ENCODE data around the gene PRRT2.

PRRT2 gene

GRCh38 chr16:29811170-29811895 lies 660 bp upstream of the PRRT2 start:
- in situ Hi-C loops (cut with MboI; ENCODE audit: low sequenced_read_pairs), result no loop called here

GRCh38 chr16:29812754-29813643 lies 1.0 kb downstream of the PRRT2 start:
- in situ Hi-C loops (cut with MboI; ENCODE audit: low sequenced_read_pairs), result no loop called here

- in situ Hi-C loops (cut with MboI; ENCODE audit: low sequenced_read_pairs), result no loop called here
Measured at GRCh38 chr16:29813644-29814562, 1.9 kb downstream of the PRRT2 start.

DNA sequence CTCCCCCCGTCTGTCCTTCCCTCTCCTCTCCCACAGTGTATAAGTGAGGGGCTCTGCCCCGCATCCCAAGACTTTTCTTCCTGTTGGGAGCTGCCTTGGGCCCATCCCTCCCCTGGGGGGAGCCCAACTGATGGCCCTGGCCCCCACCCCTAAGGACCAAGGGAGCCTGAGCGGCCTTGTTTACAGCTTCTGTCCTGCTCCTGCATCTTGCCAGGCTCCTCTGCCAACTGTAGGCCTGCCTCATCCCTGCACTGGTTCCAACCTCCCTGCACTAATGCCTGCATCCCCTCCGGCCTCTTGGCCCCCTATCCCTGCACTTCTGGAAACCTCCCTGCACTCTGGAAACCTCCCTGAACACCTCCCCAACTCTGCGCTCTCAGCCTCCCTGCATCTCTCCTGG lies 2.6 kb downstream of the PRRT2 start:
- in situ Hi-C loops (cut with MboI; ENCODE audit: low sequenced_read_pairs), result no loop called here

DNA sequence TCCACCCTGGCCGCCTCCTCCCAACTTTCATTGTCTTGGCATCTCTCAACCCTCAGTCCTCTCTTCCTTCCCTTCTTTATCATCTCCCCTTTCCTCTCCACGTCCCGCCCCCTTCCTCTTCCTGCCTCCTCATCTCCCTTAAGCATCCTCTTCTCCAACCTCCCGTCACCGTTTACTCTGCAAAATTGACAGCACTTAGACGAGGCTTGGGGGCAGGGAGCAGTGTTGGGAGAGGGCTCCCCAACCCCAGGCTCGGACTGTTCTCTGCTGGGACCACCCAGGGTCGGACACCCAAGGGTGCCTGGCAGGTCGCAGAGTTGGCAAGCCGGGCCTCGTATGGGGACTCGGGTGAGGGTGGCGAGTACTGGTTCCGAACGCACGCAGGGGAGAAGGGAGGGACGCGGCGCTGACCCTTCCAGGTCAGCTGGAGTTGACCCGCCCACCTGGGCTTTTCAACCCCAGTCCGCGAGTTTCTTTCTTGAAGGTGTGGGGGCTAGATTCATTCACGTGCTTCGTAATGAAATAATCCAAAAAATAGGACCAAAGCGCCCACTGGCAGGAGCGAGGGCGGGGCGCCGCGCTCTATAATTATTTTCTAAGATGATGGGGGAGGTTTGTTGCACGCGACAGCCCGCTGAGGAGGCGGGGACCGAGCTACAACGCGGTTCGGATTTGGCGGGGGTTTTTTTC lies 3.2 kb downstream of the PRRT2 start:
- in situ Hi-C loops (cut with MboI; ENCODE audit: low sequenced_read_pairs), result no loop called here

DNA sequence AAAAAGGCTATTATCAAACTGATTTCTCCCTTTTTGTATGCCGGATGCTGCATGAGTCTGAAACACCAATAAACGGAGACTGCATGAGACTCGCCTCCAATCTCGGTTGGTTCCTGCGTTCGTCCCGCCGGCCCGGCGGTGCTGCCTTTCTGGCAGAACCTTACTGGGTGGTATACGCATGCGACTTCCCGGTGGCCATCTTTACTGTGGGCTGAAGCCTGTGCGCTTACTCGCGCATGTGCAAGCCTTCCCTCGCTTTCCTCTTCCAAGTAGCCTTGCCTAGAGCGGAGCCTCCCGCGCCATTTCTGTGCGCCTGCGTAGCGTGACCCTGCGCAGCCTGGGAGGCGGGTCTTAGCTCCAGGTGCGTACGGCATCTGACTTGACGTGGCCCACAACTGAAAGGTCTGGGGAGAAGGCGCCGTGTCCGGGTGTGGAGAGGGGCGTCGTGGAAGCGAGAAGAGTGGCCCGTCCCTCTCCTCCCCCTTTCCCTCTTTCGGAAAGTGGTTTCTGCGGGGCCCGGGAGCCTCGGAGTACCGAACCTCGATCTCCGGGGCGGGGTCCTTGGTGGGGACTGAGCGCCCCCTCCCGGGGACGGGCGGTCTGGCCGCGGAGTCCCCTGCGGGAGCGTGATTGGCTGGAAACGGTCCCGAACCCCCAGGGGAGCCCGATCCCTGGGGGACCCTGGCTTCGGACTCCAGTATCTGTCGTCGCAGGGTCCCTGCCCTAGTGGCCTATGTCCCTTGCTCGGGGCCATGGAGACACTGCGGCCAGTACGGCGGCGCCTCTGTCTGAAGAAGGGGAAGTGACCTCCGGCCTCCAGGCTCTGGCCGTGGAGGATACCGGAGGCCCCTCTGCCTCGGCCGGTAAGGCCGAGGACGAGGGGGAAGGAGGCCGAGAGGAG lies 4.0 kb downstream of the PRRT2 start, which contains the start of gene PAGR1:
Gene PAGR1, plus strand, starts transcription at position 360 of the 901 bp plus-strand sequence. Its CDS starts 374 bp downstream, at position 734.
- in situ Hi-C loops (cut with MboI; ENCODE audit: low sequenced_read_pairs), result no loop called here

DNA sequence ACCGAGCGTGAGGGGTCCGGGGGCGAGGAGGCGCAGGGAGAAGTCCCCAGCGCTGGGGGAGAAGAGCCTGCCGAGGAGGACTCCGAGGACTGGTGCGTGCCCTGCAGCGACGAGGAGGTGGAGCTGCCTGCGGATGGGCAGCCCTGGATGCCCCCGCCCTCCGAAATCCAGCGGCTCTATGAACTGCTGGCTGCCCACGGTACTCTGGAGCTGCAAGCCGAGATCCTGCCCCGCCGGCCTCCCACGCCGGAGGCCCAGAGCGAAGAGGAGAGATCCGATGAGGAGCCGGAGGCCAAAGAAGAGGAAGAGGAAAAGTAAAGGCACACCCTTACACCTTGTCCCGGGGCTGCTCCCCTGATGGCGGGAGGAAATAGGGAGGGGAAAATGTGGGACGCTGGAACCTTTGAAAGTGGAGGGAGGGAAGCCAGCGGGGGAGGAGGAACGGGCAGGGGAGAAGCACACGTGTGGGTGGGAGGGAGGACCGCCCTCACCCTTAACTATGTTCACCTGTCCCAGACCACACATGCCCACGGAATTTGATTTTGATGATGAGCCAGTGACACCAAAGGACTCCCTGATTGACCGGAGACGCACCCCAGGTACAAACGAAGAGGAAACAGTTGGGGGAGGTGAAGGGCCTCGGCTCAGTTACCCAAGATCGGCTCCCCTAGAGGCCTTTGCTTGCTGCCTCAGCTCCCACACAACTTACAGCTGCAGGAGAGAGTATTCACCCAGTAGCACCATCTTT lies 4.9 kb downstream of the PRRT2 start:
- in situ Hi-C loops (cut with MboI; ENCODE audit: low sequenced_read_pairs), result no loop called here

DNA sequence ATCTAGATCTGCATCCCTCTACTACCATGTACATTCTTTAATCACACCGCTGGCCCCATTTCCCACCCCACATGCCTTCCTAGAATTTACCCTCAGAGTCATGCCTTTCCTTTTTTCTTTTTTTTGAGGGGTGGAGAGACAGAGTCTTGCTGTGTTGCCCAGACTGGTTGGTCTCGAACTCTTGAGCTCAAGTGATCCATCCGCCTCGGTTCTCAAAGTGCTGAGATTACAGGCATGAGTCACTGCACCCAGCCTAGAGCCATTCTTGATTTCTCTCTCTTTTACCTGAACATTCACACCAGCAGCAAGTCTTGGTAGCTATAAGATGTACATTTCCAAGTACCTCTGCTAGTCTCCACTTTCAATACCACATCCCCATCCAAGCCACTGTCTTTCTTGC lies 6.1 kb downstream of the PRRT2 start:
- in situ Hi-C loops (cut with MboI; ENCODE audit: low sequenced_read_pairs), result no loop called here

- in situ Hi-C loops (cut with MboI; ENCODE audit: low sequenced_read_pairs), result no loop called here
Measured at GRCh38 chr16:29819506-29819905, 7.5 kb downstream of the PRRT2 start.

GRCh38 chr16:29820271-29820701 lies 8.3 kb downstream of the PRRT2 start, which contains the start of gene MVP:
Gene MVP, plus strand, starts transcription at chr16:29820462. Its CDS starts 10,088 bp downstream, at chr16:29830550.
- in situ Hi-C loops (cut with MboI; ENCODE audit: low sequenced_read_pairs), result no loop called here

DNA sequence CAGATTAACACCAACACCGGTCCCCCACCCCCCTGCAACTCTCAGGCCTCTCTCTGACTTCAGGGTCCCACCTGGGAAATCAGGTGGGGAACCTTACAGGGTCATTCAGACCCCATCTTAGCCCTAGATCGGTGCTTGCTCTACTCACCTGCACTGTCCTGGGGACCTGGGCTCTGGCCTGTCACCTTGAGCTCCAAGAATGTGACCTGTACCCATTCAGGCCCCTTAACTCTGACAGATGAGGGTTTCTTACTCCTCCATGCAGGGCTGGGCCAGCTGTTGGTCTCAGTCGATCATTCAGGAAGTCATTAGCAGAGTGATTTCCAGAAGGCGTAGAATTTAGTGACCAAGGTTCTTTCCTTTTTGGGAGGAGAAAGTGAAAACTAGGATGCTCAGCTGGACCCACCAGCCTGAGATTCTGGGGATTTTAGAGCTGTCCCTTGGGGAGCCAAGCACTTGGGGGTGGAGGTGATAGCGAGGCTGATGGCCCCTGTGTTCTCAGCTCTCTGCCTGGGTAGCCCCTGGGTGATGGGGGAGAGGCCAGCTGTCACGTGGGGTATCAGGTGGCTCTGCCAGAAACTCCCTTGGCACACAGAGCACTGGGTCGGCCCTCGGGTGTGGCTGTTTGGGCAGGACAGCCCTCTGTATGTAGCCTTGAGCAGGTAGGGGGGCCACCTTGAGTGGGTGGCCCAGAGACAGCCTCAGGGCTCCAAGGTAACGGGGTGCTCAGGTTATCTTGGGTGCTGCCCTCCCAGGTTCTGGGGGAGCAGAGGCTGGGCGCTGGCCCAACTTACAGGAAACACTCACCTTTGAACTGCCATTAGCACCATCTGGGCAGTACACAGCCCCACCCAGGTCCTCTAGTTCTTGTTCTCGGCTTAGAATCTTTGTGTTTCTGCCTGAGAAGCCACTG lies 9.0 kb downstream of the PRRT2 start:
- in situ Hi-C loops (cut with MboI; ENCODE audit: low sequenced_read_pairs), result no loop called here

DNA sequence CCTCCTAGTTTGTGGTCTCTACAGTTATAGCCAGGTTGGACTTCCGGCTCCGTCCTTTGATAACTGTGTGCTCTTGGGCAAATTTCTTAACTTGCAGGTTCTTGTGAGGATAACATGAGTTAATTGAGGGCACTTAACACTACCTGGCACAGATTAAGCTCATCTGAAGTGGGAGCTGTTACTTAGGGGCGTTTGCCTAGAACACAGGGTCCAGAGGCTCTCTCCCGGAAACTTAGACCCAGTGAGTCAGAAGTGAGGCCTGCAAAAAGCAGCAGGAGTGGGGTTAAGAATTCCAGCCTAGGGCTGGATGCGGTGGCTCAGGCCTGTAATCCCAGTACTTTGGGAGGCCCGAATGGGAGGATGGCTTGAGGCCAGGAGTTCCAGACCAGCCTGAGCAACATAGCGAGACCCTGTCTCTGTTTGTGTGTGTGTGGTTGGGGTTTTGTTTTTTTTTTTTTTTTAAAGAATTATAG lies 9.7 kb downstream of the PRRT2 start:
- in situ Hi-C loops (cut with MboI; ENCODE audit: low sequenced_read_pairs), result no loop called here

DNA sequence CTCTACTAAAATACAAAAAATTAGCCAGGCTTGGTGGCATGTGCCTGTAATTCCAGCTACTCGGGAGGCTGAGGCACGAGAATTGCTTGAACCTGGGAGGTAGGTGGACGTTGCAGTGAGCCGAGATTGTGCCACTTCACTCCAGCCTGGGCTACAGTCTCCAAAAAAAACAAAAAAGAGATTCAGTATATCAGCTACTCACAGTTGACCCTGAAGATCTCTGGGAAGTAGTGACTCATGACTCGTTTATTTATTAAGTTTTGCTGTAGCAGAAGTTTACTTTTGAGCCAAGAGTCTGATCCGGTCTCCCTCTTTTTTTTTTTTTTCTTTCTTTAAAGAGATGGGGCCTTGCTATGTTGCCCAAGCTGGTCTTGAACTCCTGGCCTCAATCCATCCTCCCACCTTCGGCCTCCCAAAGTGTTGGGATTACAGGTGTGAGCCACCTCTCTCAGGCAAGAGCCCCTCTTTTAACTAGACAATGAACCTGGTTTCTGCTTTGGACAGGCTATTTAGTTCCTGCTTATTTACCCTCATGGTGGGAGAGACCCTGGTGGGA lies 12.7 kb downstream of the PRRT2 start:
- in situ Hi-C loops (cut with MboI; ENCODE audit: low sequenced_read_pairs), result no loop called here

GRCh38 chr16:29825145-29826044 lies 13.4 kb downstream of the PRRT2 start:
- in situ Hi-C loops (cut with MboI; ENCODE audit: low sequenced_read_pairs), result no loop called here

GRCh38 chr16:29826342-29826695 lies 14.3 kb downstream of the PRRT2 start:
- in situ Hi-C loops (cut with MboI; ENCODE audit: low sequenced_read_pairs), result no loop called here

DNA sequence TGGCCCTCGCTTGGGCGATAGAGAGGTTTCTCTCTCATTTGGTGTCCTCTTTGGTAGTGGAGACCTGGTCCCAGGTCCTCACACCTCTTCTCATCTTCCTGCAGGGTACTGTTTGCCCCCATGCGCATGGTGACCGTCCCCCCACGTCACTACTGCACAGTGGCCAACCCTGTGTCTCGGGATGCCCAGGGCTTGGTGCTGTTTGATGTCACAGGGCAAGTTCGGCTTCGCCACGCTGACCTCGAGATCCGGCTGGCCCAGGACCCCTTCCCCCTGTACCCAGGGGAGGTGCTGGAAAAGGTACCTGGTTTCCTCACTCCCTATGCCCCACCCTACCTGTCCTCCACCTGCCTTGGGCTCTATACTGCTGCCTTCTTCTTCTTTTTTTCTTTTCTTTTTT lies 18.8 kb downstream of the PRRT2 start:
- in situ Hi-C loops (cut with MboI; ENCODE audit: low sequenced_read_pairs), result no loop called here

Measured in HL-60/S4 treated with retinoic acid at 250 ng/mL for 4 days and 3 days (cell line).